Left colon (tissue), 2 donors: Measurements from ENCODE around the gene MT2A. TPM values are rescaled to one million over a fixed set of nuclear protein-coding genes. Genes with fewer than 3 reads are reported as not detected.

Source experiments
- ATAC-seq: fragments of 200-7000 bp; cut with Tn5 transposase; one replicate; pipeline ENCODE4 v1.9.1; 2020; ENCODE audit warnings: mild to moderate bottlenecking, moderate library complexity
- DNase-seq, 2 donors: peaks; one replicate each; pipeline ENCODE4 v3.0.0-alpha.2; 2020
- intact Hi-C, 2 donors: fragments of 100-400 bp; cut with DNase I in 1 of 2; cut with micrococcal nuclease in 1 of 2; formaldehyde crosslinking; loops; one replicate each; pipeline versions ENCODE4 v1.11.2 to v1.14.0; 2022; cut with DNase I, micrococcal nuclease
- total RNA-seq, 2 donors: library from RNA; stranded (reverse); fragmentation: NEBNext Ultra II Directional; extraction: Animal tissue kit (Norgen Biotek cat#: 25700); gene quantifications; one replicate each; pipeline ENCODE4 v1.2.1, GENCODE V29; 2021
- donor health status: DM: no; HTN: no; CAD: no.
- donor health status: DM: yes; HTN: yes; CAD: no.

Gene MT2A
- total RNA-seq, 2 donors from 2014 or later = 78.4 to 287 TPM

DNA sequence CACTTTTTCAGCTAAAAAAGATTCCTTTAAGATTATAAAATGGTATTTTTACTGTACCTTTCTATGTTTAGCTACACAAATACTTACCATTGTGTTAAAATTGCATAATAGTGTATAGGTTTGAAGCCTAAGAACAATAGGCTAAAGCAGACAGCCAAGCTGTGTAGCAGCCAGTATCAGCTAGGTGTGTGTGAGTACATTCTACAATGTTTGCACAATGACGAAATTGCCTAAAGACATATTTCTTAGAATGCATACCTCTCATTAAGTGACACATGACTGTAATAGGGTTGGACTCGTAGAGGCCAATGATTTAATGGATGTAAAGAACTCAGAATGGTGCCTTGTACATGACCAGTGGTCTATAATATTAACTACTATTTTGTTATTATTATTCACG is 41.4 kb downstream of the MT2A start:
- ATAC-seq (peak; percentile 65), DNase-seq (no peak)
- intact Hi-C loops = no loop called here

- intact Hi-C loops = no loop called here
- DNase-seq = no peak
- ATAC-seq = no peak
Observed at GRCh38 chr16:56651586-56651985, 43.2 kb downstream of the MT2A start, which contains the start of gene MT1B. Gene MT1B, plus strand, starts transcription at chr16:56651886. Its CDS starts 68 bp downstream, at chr16:56651954.

GRCh38 chr16:56652600-56652999 is 44.2 kb downstream of the MT2A start:
- intact Hi-C loops = no loop called here
- no peak for ATAC-seq
- DNase-seq = no peak

- ATAC-seq (no peak), DNase-seq (no peak)
- intact Hi-C loops = no loop called here
Observed at GRCh38 chr16:56653218-56653617, 44.8 kb downstream of the MT2A start.

DNA sequence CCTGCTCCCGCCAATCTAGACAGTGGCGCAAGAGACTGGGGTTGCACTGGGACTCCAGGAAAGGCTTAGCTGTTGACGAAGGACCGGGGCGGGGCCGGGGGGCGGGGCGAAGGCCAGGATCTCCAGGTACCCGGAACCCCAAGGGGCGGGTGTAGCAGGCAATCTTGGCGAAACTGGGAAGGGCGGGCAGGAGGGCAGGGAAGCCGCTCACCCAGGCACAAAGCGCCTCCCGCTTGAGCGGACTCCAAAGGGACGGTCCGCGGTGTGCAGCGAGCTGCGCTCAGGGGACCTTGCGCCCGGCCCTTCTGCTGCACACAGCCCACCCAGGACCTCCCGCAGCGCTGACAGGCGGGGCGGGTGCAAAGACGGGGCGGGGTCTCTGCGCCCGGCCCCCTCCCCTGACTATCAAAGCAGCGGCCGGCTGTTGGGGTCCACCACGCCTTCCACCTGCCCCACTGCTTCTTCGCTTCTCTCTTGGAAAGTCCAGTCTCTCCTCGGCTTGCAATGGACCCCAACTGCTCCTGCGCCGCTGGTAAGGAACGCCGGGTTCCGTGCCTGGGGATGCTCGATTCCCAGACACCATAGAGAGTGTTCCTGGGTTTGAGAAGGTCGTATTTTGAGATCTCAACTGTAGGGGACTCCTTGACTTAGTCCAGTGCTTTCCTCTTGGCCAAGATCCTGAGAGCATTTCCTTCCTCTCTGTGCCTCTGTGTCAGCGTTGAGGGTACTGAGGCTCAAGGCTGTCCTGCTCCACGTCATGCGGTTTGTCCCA is 49.4 kb downstream of the MT2A start, which contains the start of gene MT1F:
MT1F (plus strand) TSS at position 405 of the 772 bp plus-strand sequence; CDS start at position 505, 100 bp downstream.
- intact Hi-C loops = no loop called here
- ATAC-seq (peak; percentile 95), DNase-seq (peak; percentile 96)

DNA sequence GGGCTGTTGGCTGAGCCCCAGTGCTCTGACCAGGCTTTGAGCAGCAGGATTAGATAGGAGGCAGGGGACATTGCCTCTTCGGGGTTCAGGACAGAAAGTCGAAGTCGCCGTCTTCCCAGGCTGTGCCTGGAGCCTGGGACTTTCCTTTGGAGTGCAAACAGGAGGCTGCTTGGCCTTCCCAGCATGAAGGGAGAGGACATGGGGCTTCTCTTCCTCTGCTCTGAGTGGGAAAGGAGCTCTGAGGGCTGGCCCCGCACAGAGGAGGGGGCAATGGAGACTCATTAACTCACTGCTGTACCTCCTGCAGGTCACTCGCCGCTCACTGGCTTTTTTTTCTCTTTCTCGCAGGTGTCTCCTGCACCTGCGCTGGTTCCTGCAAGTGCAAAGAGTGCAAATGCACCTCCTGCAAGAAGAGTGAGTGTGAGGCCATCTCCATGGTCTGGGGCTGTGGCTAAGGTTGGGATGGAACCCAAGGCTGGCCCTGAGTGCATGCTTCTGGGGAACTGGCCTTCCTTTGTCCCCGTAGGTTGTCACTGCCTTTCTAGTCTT is 50.0 kb downstream of the MT2A start:
- peak; percentile 13 for ATAC-seq
- peak; percentile 43 to 54 for DNase-seq

More for the DNA sequence above, 50.0 kb downstream of the MT2A start:
- intact Hi-C loops = no loop called here

Other genes with a start within 250 kb of the MT2A start
- 100 to 1,000 TPM in 1 of 2 donors, 10 to 100 TPM in 1; 87.2 to 111 TPM for gene AMFR, start 183.0 kb upstream of the MT2A start, total RNA-seq
- gene NUDT21, start 157.3 kb upstream of the MT2A start, total RNA-seq = 10 to 100 TPM; 68.5 to 77.9 TPM
- gene OGFOD1, start 157.0 kb upstream of the MT2A start, total RNA-seq = 10 to 100 TPM; 15.9 to 16.5 TPM
- 10 to 100 TPM; 34.2 to 36.2 TPM for gene BBS2, start 88.6 kb upstream of the MT2A start, total RNA-seq
- gene MT4, start 43.5 kb upstream of the MT2A start, total RNA-seq = not detected
- gene MT3, start 19.1 kb upstream of the MT2A start, total RNA-seq = 1 to 10 TPM; 1.5 to 1.8 TPM
- 100 to 1,000 TPM in 1 of 2 donors, 10 to 100 TPM in 1; 64.7 to 240 TPM for gene MT1E, start 17.2 kb downstream of the MT2A start, total RNA-seq
- gene MT1M, start 24.1 kb downstream of the MT2A start, total RNA-seq = 10 to 100 TPM in 1 of 2 donors, 1 to 10 TPM in 1; 5.1 to 60.6 TPM
- gene MT1A, start 30.1 kb downstream of the MT2A start, total RNA-seq = 1 to 10 TPM; 4.7 to 5.1 TPM
- not detected for gene MT1B, start 43.3 kb downstream of the MT2A start, total RNA-seq
- 10 to 100 TPM in 1 of 2 donors, 1 to 10 TPM in 1; 9.0 to 71.2 TPM for gene MT1F, start 49.4 kb downstream of the MT2A start, total RNA-seq
- gene MT1G, start 59.5 kb downstream of the MT2A start, total RNA-seq = 100 to 1,000 TPM in 1 of 2 donors, 10 to 100 TPM in 1; 22.4 to 484 TPM
- gene MT1H, start 61.2 kb downstream of the MT2A start, total RNA-seq = 10 to 100 TPM in 1 of 2 donors, 1 to 10 TPM in 1; 3.3 to 80.9 TPM
- 10 to 100 TPM; 29.5 to 63.4 TPM for gene MT1X, start 73.9 kb downstream of the MT2A start, total RNA-seq
- gene NUP93, start 121.5 kb downstream of the MT2A start, total RNA-seq = 10 to 100 TPM; 34.1 to 52.7 TPM